ENCODE data around the gene CHST13.

DNA sequence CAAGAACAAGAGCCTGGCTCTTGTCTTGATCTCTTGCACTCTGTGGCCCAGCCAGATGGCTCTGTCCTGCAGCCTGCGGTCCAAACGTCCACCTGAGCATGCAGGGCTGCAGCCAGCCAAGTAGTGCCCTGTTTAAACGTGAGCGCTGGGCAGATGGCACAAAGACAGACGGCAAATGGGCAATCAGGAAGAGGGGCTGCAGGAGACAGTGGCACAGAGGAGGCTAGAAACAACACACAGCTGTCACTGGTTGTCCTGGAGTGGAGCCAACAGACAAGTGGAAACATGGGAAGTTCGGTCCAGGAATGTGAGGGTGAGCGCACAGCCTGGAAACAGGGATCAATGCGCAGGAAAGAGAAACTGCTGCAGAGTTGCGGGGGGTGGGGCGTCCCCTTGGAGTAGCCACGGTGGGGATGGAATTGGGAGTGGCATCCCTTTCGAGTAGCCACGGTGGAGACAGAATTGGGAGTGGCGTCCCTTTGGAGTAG lies 37.6 kb upstream of the CHST13 start:
- TF ChIP-seq, protein P1, sequence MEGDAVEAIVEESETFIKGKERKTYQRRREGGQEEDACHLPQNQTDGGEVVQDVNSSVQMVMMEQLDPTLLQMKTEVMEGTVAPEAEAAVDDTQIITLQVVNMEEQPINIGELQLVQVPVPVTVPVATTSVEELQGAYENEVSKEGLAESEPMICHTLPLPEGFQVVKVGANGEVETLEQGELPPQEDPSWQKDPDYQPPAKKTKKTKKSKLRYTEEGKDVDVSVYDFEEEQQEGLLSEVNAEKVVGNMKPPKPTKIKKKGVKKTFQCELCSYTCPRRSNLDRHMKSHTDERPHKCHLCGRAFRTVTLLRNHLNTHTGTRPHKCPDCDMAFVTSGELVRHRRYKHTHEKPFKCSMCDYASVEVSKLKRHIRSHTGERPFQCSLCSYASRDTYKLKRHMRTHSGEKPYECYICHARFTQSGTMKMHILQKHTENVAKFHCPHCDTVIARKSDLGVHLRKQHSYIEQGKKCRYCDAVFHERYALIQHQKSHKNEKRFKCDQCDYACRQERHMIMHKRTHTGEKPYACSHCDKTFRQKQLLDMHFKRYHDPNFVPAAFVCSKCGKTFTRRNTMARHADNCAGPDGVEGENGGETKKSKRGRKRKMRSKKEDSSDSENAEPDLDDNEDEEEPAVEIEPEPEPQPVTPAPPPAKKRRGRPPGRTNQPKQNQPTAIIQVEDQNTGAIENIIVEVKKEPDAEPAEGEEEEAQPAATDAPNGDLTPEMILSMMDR (conservative IDR thresholded peaks at IDR 0.05; ENCODE audit: low read depth, low read length): no peak
- no peak for TF ChIP-seq EZH2 (IDR thresholded peaks at IDR 0.05; ENCODE audit: borderline replicate concordance, low read depth, low read length, poor library complexity, severe bottlenecking)

Measured in A673 (cell line).